Measurements from ENCODE around the gene WIPI1.

- TF ChIP-seq EZH2phosphoT487 (IDR thresholded peaks at IDR 0.05; ENCODE audit: low read depth), result no peak
- TF ChIP-seq, protein P1, sequence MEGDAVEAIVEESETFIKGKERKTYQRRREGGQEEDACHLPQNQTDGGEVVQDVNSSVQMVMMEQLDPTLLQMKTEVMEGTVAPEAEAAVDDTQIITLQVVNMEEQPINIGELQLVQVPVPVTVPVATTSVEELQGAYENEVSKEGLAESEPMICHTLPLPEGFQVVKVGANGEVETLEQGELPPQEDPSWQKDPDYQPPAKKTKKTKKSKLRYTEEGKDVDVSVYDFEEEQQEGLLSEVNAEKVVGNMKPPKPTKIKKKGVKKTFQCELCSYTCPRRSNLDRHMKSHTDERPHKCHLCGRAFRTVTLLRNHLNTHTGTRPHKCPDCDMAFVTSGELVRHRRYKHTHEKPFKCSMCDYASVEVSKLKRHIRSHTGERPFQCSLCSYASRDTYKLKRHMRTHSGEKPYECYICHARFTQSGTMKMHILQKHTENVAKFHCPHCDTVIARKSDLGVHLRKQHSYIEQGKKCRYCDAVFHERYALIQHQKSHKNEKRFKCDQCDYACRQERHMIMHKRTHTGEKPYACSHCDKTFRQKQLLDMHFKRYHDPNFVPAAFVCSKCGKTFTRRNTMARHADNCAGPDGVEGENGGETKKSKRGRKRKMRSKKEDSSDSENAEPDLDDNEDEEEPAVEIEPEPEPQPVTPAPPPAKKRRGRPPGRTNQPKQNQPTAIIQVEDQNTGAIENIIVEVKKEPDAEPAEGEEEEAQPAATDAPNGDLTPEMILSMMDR (IDR thresholded peaks at IDR 0.05; ENCODE audit: low read depth, low read length), result no peak
Observed at GRCh38 chr17:68461589-68461988, 4.3 kb upstream of the WIPI1 start.

Measured in OCI-LY3 (cell line).